Left ventricle myocardium inferior (tissue), 1 donor: ENCODE results near the gene STIM1. TPM values are rescaled to one million over a fixed set of nuclear protein-coding genes. Genes with fewer than 3 reads are reported as not detected.

ENCODE experiments used
- DNase-seq: peaks from one replicate; pipeline ENCODE4 v3.0.0-alpha.2; 2020
- H3K27ac ChIP-seq: fragments of 200-600 bp; replicated peaks from 2 replicates; pipeline ENCODE4 v1.8.0; 2021
- H3K27me3 ChIP-seq: fragments of 200-600 bp; 2 replicates; pipeline ENCODE4 v1.8.0; 2021; ENCODE audit warnings: low read depth
- H3K36me3 ChIP-seq: fragments of 200-600 bp; 2 replicates; pipeline ENCODE4 v1.8.0; 2021
- H3K4me1 ChIP-seq: fragments of 200-600 bp; 2 replicates; pipeline ENCODE4 v1.8.0; 2021
- H3K4me3 ChIP-seq: fragments of 200-600 bp; 2 replicates; pipeline ENCODE4 v1.8.0; 2021; ENCODE audit warnings: mild to moderate bottlenecking, moderate library complexity
- H3K9me3 ChIP-seq: fragments of 200-600 bp; replicated peaks from 2 replicates; pipeline ENCODE4 v1.8.0; 2021
- CTCF ChIP-seq: fragments of 200-600 bp; IDR thresholded peaks from 2 replicates; pipeline ENCODE4 v1.8.0; 2021; ENCODE audit warnings: antibody characterized with exemption, mild to moderate bottlenecking, borderline replicate concordance
- intact Hi-C: fragments of 100-400 bp; cut with micrococcal nuclease; formaldehyde crosslinking; loops from one replicate; pipeline ENCODE4 v1.11.0; 2022
- total RNA-seq: library from RNA; stranded (reverse); fragmentation: NEBNext Ultra II Directional; extraction: Animal tissue kit (Norgen Biotek cat#: 25700); gene quantifications from one replicate; pipeline ENCODE4 v1.2.1, GENCODE V29; 2021
- donor health status: DM: no; HTN: yes; CAD: no; lungs with severe emphysema.

Gene STIM1
- total RNA-seq, 1 donor from 2014 or later: 32.0 TPM

GRCh38 chr11:3914805-3915204, 59.3 kb downstream of the STIM1 start:
- Histone ChIP-seq H3K4me3 (no peak overlapping the region), H3K36me3 (no peaks in the 10 kb centered on the region), H3K27me3 (peaks cover 3% of the 10 kb centered on the region), H3K9me3 (no peaks in the 10 kb centered on the region), H3K4me1 (no peaks in the 10 kb centered on the region), H3K27ac (no peak overlapping the region)
- TF ChIP-seq CTCF: no peak
- no peak for DNase-seq
- intact Hi-C loops: no loop called here

GRCh38 chr11:3916962-3917361, 61.5 kb downstream of the STIM1 start:
- TF ChIP-seq CTCF: no peak
- Histone ChIP-seq H3K36me3 (no peaks in the 10 kb centered on the region), H3K4me3 (no peak overlapping the region), H3K27me3 (peaks cover 3% of the 10 kb centered on the region), H3K27ac (no peak overlapping the region), H3K9me3 (peaks cover 4% of the 10 kb centered on the region), H3K4me1 (no peaks in the 10 kb centered on the region)
- intact Hi-C loops: no loop called here
- DNase-seq: no peak

GRCh38 chr11:3920148-3920852, 64.8 kb downstream of the STIM1 start:
- no peak for DNase-seq
- no peak overlapping the region for H3K27ac ChIP-seq
- no peaks in the 10 kb centered on the region for H3K27me3 ChIP-seq
- TF ChIP-seq CTCF: no peak
- no peak overlapping the region for H3K4me3 ChIP-seq
- H3K4me1 ChIP-seq: no peaks in the 10 kb centered on the region
- peaks cover 9% of the 10 kb centered on the region for H3K9me3 ChIP-seq
- intact Hi-C loops: no loop called here
- no peaks in the 10 kb centered on the region for H3K36me3 ChIP-seq

GRCh38 chr11:3922056-3922455, 66.6 kb downstream of the STIM1 start:
- no peaks in the 10 kb centered on the region for H3K36me3 ChIP-seq
- no peak overlapping the region for H3K4me3 ChIP-seq
- H3K27ac ChIP-seq: no peak overlapping the region
- peaks cover 9% of the 10 kb centered on the region for H3K9me3 ChIP-seq
- H3K4me1 ChIP-seq: no peaks in the 10 kb centered on the region
- DNase-seq: no peak
- no peak for TF ChIP-seq CTCF
- no peaks in the 10 kb centered on the region for H3K27me3 ChIP-seq
- intact Hi-C loops: no loop called here

GRCh38 chr11:3925513-3925912, 70.0 kb downstream of the STIM1 start:
- Histone ChIP-seq H3K4me1 (peaks cover 23% of the 10 kb centered on the region), H3K27ac (no peak overlapping the region), H3K36me3 (no peaks in the 10 kb centered on the region), H3K4me3 (no peak overlapping the region), H3K9me3 (peaks cover 9% of the 10 kb centered on the region), H3K27me3 (no peaks in the 10 kb centered on the region)
- DNase-seq: no peak
- intact Hi-C loops: no loop called here
- no peak for TF ChIP-seq CTCF
